ENCODE data around the gene RASAL2.
"Not testable (repeated sequence)": the region's sequence is repeated elsewhere in the genome, so short reads cannot be mapped to it uniquely, and the experiment has no call there.

RASAL2 gene

DNA sequence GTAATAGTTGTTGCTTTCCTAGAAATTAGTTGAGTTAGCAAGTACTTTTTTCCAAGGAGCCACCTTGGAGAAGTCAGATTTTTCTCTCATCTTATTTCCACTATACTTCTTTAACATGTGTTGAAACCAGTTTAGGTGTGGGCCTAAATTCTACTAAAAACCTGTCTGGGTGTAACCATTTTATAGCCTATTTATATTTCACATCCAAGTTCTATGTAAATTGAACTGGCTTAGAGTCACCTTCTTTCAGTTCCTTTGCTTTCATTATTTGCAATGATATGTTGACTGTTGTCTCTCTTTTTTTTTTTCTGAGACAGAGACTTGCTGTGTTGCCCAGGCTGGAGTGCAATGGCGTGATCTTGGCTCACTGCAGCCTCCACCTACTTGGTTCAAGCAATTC, 207.2 kb downstream of the RASAL2 start:
- no peak for DNase-seq

DNA sequence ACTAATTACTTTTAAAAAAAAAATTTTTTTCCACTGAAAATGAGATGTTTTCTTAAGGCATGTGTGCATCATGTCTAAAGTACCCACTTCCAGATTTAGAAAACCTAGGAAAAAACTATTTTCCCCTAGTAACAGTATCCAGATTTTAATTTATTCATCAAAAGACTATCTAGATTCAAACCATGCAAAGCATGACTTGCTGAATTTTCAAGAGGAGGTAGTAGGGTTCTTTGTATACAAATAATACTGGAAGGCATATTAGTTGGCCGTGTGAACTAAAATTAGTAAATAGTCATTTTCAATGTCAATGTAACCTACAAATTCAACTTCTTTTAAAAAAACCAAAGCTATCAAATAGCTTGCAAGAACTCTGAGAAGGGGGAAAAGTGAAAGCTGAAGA, 213.4 kb downstream of the RASAL2 start:
- no peak for DNase-seq

DNA sequence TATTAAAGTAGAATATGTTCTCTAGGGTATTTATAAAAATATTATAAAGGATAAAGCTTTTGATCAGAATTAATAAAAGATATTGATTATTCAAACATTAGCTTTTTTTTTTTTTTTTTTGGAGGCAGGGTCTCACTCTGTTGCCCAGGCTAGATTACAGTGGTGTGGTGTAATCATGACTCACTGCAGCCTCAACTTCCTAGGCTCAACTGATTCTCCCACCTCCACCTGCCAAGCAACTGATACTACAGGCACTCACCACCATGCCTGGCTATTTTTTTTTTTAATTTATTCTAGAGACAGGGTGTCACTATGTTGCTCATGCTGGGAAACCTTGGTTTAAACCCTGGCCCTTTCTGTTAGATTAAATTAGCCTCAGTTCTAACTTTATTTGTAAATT, 214.5 kb downstream of the RASAL2 start:
- DNase-seq = no peak

DNA sequence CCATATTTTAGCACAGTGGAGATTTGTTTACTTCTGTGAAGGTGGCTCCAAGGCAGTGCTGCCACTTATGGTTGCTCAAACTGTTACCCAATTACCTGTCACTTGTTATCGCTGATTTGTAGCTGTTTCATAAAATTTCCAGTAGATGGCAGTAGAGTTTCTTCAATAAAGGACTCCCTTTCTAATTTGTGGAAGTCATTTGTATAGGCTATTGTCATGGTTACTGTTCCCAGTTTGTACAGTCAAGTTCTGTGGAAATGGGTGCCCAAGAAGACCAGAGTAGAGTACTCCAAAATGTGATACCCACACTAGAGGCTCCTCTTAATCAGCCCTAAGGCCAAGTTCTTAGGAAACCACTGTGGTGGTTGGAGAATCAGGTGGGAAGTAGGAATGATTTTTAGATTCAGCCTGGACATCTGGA, 216.8 kb downstream of the RASAL2 start:
- DNase-seq = no peak

DNA sequence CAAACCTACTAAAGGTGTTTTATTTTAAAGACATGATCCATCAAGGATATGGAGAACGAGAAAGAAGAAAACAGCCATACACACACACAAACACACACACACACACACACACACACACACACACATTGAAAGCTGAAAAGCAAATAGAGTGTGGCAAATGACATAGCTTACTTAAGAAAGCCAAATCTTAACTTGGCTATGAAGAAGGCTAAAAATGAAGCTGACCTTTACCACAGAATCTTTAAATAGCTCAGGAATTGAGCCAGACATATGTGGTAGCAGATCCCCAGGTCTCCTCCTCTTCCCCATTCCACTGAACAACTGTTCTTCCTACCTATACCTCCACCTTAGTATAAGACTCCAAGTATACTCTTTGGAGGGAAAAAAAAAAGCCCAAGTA, 217.3 kb downstream of the RASAL2 start:
- no peak for DNase-seq

DNA sequence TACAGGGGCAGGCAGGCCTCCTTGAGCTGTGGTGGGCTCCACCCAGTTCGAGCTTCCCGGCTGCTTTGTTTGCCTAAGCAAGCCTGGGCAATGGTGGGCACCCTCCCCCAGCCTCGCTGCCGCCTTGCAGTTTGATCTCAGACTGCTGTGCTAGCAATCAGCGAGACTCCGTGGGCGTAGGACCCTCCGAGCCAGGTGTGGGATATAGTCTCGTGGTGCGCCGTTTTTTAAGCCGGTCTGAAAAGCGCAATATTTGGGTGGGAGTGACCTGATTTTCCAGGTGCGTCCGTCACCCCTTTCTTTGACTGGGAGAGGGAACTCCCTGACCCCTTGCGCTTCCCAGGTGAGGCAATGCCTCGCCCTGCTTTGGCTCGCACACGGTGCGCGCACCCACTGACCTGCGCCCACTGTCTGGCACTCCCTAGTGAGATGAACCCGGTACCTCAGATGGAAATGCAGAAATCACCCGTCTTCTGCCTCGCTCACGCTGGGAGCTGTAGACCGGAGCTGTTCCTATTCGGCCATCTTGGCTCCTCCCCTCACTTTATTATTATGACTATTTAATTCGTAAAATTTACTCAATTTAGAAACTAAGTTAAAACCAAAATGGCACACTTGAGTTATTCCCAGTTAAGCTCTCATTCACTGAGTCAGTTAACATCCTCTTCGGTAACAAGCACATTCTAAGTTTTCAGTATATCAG, 226.5 kb downstream of the RASAL2 start:
- not testable (repeated sequence) for DNase-seq

DNA sequence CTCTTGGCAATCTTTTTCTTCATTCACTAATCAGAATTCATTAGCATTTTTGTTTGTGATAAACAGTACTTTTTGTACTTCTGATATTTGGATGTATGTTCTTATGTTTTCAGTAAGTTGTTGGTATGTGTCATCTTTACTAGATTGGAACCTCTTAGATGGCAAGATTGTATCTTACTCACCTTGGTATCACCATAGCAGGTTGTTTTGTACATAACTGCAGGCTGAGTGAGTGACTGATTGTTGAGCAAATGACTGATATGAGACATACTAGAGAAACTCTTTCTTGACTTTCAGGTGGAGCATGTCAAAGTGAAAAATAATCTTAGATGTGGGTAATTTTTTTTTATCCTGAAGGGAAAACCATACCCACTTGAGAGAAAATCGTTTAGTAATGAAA, 229.2 kb downstream of the RASAL2 start:
- no peak for DNase-seq

DNA sequence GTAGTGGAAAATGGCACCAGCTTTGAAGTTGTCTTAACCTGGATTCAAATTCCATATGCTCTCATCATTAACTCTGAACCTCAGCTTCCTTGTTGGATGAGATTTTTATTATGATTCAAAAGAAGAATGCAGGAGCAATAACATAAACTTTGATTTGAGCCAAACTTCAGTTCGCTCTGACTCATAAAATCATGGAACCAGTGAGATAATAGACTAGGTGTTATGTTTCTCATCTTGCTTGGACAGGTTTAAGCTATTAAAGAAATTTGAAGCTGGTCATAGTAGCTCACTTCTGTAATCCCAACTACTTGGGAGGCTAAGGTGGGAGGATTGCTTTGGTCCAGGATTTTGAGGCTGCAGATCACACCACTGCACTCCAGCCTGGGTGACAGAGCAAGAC, 230.1 kb downstream of the RASAL2 start:
- DNase-seq = no peak

DNA sequence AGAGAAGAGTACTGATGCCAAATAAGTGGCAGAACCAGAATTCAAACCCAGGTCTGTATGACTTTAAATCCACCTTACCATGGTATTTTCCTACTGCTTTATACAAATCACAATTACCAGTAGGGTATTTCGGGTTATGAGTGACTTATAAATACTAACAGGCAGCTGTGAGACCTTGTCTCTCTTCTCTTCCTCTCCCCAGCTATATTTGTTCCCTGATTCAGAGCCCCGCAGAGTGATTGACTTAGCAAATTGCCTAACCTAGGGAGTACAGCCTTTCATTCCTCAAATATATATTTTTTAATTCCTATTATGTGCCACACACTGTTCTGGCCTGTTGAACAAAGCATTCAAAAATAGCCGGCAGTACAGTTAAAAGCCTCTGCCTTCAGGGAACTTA, 234.8 kb downstream of the RASAL2 start:
- no peak for DNase-seq

DNA sequence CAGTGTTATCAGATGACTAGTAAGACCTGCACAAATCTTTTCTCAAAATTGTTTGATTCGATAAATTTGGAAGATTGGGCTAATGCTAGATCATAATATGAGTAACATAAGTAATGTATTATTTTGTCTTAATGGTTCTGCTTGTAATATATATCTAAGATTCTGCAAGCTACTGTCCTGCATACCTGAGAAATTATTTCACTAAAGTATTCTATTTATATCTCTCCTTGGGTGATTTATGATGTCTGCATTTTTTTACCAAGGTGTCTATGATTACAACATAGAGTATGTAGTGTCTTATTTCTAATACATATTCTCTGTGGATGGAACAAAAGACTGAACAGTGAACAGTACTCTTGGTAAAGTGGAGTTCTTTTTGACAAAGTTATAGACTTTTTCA, 236.2 kb downstream of the RASAL2 start:
- no peak for DNase-seq

DNA sequence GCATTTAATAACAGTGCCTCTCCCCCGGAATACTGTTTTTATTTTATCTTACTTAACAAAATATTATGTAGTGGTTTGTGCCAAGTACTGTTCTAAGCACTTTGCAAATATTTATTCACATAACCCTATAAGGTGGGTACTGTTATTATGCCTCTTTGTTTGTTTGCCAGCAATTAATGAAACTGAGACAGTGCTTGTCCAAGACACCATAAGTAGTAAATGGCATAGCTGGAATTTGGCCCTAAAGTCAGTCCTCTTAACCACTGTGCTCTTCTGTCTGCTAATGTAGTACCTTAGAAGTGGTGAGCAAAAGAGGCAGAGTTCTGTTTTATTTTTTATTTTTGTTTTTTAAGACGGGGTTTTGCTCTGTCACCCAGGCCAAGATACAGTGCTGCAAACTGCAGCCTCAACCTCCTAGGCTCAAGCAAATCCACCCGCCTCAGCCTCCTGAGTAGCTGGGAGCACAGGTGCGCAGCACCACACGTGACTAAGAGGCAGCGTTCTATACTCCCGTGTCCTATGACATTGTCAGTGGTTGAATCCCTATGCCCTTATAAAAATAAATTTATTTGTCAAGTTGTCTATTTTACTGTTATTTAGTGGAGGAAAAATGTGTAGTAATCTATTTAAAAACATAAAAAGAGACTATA, 237.1 kb downstream of the RASAL2 start:
- DNase-seq = no peak

DNA sequence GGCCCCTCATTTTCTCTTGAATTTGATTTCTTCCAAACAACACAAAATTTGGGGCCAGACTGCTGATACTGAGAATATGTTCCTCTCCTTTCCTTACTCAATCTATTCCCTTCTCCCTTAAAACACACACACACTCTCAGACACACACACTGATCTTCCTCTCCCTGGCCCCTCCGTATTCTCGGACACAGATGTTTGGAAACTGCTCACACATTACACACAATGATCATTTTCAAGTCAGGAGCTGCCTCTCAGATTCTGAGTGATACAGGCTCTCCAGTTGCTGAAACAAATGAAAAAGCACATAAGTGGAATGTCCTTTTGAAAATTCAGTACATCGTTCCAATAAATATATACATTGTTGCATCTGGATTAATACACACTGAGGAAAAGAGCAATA, 241.5 kb downstream of the RASAL2 start:
- no peak for DNase-seq

DNA sequence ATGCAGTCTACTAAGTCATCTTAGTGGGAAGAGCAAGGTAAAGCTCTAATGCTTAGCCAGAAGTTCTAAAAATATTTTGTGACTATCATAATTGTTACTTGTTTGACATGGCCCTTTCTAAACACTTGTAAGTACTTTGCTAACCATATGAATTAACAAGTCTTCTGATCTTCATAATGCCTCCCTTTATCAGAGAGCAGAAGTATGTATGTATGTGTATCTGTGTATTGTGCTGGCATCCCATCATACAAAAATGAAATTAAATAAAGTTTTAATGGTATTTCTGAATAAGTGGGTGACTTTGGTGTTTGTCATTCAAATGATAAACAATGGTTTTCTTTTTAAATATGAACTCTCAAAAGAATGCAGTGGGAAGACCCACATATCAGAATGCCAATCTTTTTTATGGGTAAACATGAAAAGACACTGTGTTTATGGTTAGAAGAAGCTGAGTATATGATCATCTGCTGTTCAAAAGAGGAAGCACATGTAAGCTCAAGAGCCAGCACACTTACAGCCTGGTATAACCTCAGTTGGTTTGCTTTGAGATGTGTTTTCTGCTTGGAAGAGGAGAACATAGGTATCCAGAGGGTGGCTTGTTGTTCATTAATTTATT, 243.3 kb downstream of the RASAL2 start:
- no peak for DNase-seq

DNA sequence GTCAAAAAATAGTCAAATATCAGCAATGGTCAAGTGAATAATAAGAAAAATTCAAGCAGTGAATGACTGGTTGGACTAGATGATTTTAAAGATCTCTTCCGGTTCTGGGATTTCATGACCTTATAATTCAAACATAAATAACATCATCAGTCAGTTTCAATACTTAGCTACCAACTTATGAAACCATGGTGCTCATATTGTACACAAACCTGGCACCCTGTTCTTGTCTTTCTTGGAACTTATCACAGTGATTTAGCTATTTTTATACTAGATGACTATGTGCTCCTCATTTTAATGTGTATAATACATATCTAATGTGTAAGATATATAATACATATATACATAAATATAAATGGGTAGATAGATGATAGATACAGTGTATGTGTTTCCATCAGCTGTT, 245.9 kb downstream of the RASAL2 start:
- no peak for DNase-seq

DNA sequence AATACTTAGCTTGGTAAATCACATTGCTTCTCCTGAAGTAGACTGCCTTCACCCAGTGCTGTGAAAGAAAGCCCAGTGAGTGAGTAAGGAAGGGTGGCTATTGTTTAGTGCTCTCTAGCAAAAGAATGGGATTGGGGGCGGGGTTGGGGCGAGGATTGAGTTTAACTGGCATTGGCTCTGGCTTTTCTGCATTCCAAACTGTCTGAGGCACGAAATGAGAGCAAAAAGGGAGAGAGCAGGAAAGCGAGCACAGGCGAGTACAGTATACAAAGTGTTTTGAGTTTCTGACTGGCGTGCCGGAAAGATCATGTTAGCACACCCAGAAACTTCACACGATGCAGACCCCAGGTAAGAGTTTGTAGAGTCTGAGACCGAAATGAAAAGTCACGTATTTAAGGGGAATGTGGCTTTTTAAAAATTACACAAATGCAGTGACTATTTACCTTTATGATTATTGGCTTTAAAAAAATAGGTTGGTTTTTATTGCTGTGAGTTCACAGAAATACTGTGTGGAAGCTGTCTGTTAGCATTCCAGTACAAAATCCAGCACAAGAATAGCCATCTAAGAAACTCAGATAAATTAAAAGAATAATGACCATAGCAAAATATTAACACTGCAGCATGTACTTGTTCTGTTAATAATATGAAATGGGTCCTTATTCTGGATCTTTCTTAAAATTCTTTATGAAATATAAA, 247.5 kb downstream of the RASAL2 start:
- no peak for DNase-seq

DNA sequence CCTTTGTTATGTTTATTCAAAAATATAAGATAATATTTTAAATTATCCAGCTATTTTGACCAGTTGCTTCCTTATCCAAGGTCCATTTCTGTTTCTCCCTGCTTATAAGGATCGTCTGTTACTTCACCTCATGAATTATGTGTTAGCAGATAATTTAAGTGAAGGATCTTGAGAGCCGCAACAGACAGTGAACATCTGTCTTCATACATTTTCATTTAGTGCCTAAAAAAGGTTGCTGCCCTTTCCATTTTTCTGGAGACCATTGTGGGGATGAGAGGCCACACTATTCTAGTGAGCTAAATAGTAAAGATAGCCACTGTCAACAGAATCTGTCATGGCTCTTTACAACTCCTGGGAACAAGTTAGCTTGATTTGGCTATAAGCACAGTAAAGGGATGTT, 248.8 kb downstream of the RASAL2 start:
- no peak for DNase-seq

DNA sequence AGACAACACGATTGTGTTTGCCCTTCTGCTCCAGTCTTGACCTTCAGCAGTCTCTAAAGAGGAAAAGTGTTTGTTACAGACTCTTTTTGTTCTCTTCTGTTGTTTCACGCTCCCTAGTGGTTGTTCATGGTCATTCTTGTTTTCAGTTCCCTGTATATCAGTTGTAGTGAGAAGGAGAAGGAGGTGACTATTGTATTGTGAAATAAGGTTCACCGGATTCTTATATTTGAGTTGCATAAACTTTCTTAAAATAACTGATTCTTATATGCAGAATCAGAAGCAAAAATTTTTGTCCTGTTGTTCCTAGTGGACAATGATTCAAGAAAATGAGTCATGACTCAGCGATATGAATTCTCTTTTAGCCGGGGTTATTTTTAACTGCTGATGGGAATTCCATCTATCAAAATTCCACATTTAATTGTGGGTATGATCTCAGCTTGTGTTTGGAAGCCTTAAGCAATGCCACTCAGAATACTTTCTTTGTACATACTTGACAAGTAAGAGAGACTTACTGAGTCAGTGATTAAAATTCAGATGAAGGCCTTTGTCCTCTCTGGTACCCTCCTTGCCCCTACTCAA, 250.7 kb downstream of the RASAL2 start:
- DNase-seq = no peak

DNA sequence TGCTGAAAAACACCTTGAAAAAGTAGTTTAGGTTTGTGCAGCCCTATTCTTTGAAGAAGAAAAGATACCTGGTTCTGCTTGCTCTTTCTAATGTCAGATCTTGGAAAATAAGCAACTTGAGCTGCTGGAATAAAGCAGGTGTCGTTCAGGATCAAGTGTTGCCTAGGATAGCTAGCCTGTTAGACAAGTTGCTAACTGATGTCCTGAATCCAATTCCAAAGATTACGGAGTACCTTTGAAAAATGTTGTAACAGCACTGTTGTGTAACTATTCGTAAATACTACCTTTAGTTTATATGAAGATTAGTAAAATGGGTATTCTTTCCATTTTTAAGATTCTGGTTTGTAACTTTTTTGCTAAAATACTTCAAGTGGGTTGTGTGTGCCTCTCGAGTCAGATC, 251.3 kb downstream of the RASAL2 start:
- DNase-seq = no peak

DNA sequence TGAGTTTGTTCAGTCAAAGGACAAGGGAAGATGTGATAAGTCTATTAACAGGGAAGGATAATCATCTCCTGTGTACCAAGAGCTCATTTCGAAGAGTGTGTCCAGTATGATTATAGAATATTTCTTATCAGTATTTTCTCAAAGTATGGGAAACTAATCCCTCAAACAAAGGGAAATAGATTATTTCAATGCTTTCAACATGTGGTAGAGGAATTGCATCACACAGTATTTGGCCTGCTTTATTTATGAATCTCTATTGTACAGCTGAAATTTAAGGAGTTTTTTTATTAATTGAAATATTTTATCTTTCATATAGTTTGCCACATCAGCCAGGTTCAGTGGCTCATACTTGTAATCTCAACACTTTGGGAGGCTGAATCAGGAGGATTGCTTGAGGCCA, 251.9 kb downstream of the RASAL2 start:
- no peak for DNase-seq

DNA sequence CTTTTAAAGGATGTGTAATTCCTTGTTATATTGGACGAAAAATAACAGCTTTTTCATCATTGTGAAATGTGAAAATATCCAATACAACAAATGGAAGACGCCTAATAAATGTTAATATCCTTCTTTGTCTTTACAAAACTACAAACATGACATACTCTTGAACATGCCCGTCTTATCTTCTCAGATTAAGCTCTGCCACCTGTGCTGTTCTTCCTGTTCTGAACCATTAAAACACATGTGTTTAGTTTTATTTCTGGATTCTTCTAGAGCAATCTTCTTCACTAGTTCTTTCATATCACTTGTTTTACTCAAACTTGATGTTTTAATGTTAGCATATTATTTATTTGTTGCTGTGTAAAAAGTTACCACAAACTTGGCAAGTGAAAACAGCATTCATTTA, 255.9 kb downstream of the RASAL2 start:
- no peak for DNase-seq

DNA sequence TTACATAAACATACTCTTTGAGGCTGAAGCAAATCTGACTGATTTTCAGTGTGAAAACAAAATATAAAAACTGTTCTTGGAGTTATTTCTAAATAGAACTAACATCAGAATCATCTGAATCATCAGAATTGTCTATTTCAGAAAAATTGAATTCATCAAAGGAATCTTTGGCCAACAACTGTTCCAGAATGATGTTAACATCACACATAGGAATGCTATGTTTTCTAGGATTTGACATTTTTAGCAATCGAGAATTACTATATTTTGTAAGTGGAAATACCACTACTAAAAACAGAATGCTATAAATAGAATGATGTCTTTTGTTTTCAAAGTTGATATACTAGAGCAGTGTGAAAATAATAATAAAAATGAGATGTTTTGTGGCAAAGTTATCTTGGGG, 258.0 kb downstream of the RASAL2 start:
- DNase-seq = not testable (repeated sequence)

DNA sequence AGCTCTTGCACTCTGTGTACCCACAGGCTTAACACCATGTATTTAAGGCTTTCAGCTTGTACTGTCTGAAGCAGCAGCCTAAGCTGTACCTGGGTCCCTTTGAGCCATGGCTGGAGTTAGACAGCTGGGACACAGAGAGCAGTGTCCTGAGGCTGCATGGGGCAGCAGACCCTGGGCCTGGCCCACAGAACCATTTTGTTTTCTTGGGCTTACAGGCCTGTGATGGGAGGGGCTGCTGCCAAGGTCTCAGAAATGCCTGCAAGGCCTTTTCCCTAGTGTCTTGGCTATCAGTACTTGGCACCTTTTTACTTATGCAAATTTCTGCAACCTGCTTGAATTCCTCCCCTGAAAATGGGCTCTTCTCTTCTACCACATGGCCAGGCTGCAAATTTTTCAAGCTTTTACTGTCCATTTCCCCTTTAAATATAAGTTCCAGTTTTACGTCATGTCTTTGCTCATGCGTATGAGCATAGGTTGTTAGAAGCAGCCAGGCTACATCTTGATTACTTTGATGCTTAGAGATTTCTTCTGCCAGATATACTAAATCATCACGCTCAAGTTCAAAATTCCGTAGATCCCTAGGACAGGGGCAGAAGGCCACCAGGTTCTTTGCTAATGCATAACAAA, 259.0 kb downstream of the RASAL2 start:
- DNase-seq = no peak

DNA sequence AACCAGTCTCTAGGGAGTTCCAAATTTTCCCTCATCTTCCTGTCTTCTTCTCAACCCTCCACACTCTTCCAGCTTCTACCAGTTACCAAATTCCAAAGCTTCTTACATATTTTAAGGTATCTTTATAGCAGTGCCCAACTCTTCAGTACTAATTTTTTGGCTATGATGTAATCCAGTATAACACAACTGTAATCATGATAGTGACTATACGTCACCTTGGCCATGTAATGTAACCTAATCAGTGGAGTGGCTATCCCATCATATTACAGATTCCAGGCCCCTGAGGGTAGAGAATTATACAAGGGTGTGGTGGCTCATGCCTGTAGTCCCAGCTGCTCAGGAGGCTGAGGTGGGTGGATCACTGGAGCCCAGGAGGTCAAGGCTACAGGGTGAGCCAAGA, 259.6 kb downstream of the RASAL2 start:
- no peak for DNase-seq

Measured in activated CD4-positive, alpha-beta T cell treated with anti-CD3 and anti-CD28 coated beads for 4 hours (primary cell).